H1 (cell line): ENCODE measurements around the gene SLC35G6. TPM values are rescaled to one million over a fixed set of nuclear protein-coding genes. Genes with fewer than 3 reads are reported as not detected.

Source experiments
- HDAC2 ChIP-seq, 2 experiments: fragments of 300-600 bp in 1 of 2; sonication (generic) in 1 of 2; IDR thresholded peaks; 2 replicates each; pipeline ENCODE4 v1.6.1; 2011 to 2012; ENCODE audit warnings: low read depth in 2 of 2, low read length in 2 of 2, mild to moderate bottlenecking in 2 of 2, moderate library complexity in 2 of 2, borderline replicate concordance in 1 of 2, inconsistent platforms in 1 of 2
- JUN ChIP-seq: IDR thresholded peaks from 2 replicates; pipeline ENCODE4 v1.6.1; 2011; ENCODE audit warnings: low read depth, mild to moderate bottlenecking, improper control_type of control experiment, low read length
- KDM4A ChIP-seq: IDR thresholded peaks from one replicate; pipeline ENCODE4 v1.7.1; 2012; ENCODE audit warnings: low read depth, mild to moderate bottlenecking, moderate library complexity, low read length, inconsistent platforms; ENCODE audit not compliant: severe bottlenecking
- MAFK ChIP-seq: IDR thresholded peaks from 2 replicates; pipeline ENCODE4 v1.6.1; 2012; ENCODE audit warnings: low read depth, mild to moderate bottlenecking, improper control_type of control experiment, low read length
- NRF1 ChIP-seq: IDR thresholded peaks from 2 replicates; pipeline ENCODE4 v1.6.1; 2011; ENCODE audit warnings: mild to moderate bottlenecking, low read depth, low read length, improper control_type of control experiment
- RBBP5 ChIP-seq: IDR thresholded peaks from 2 replicates; pipeline ENCODE4 v1.7.1; 2012; ENCODE audit warnings: low read depth, mild to moderate bottlenecking, inconsistent platforms, low read length, moderate library complexity, borderline replicate concordance
- SP1 ChIP-seq: IDR thresholded peaks from 2 replicates; pipeline ENCODE4 v1.6.1; 2011; ENCODE audit warnings: low read depth, low read length
- YY1 ChIP-seq: IDR thresholded peaks from 2 replicates; pipeline ENCODE4 v1.6.1; 2011; ENCODE audit warnings: low read depth, mild to moderate bottlenecking, low read length
- polyA plus RNA-seq, 7 experiments: library from polyadenylated mRNA; depleted of rRNA in 3 of 7; stranded (reverse) in 5 of 7; unstranded in 2 of 7; fragments of >200 nt in 5 of 7; fragments of 200-250 nt in 2 of 7; gene quantifications; 1 replicate in 5 of 7; 2 replicates in 1 of 7; 4 replicates in 1 of 7; pipeline versions ENCODE4 v1.2.1 to v1.2.3, GENCODE V29; 2011 to 2013; ENCODE audit warnings: missing spikeins in 2 of 7, mixed read lengths in 2 of 7
- total RNA-seq: library from RNA; stranded (reverse); fragmentation: NEBNext Ultra II Directional; extraction: Animal tissue kit (Norgen Biotek cat#: 25700); gene quantifications from 2 replicates; pipeline ENCODE4 v1.2.1, GENCODE V29; 2021
- TF ChIP-seq, protein P1 (sequence below): IDR thresholded peaks from 2 replicates; pipeline ENCODE4 v1.6.1; 2012; ENCODE audit warnings: inconsistent platforms

SLC35G6 gene
- total and polyA plus RNA-seq, 2 of the 8 experiments (the other 6 are each of a cell fraction or from before 2014, with no cell fraction given): 0.05 TPM; not detected in 1

DNA sequence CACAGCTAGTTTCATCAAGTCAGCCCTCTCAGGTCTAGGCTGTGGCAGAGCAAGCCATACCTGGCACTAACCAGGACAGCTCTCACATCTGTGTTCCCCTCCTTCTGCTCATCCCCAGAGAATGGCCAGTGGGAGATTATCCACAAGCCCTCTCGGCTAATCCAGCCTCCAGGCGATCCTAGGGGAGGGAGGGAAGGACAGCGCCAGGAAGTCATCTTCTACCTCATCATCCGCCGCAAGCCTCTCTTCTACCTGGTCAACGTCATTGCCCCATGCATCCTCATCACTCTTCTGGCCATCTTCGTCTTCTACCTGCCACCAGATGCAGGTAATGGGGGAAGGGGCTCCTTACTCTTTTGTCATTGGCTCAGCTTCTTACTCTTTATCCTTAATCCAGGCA lies 32.8 kb upstream of the SLC35G6 start (continued):
- TF ChIP-seq HDAC2 (IDR thresholded peaks at IDR 0.05; ENCODE audit: borderline replicate concordance in 1 of 2, low read depth in 2 of 2, low read length in 2 of 2): no peak
- TF ChIP-seq RBBP5: no peak
- no peak for TF ChIP-seq MAFK
- TF ChIP-seq, protein P1, sequence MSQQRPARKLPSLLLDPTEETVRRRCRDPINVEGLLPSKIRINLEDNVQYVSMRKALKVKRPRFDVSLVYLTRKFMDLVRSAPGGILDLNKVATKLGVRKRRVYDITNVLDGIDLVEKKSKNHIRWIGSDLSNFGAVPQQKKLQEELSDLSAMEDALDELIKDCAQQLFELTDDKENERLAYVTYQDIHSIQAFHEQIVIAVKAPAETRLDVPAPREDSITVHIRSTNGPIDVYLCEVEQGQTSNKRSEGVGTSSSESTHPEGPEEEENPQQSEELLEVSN: no peak
- no peak for TF ChIP-seq JUN
- TF ChIP-seq NRF1: no peak
- TF ChIP-seq YY1: no peak
- TF ChIP-seq SP1: no peak
- no peak for TF ChIP-seq KDM4A
